HT-29 (cell line): Measurements from ENCODE around the gene AOX1. TPM values are rescaled to one million over a fixed set of nuclear protein-coding genes. Genes with fewer than 3 reads are reported as not detected.
"Not testable (repeated sequence)": the region's sequence is repeated elsewhere in the genome, so short reads cannot be mapped to it uniquely, and the experiment has no call there.

ENCODE experiments used
- DNase-seq: peaks from one replicate; pipeline ENCODE4 v3.0.0-alpha.2; 2015; ENCODE audit warnings: low spot score
- total RNA-seq: library from RNA; depleted of rRNA; stranded (reverse); fragments of >200 nt; shearing (Covaris generic); gene quantifications from 2 replicates; pipeline ENCODE4 v1.2.3, GENCODE V29; 2014

AOX1 gene
- total RNA-seq, 1 experiment from 2014 or later, result not detected

- no peak for DNase-seq
Observed at GRCh38 chr2:200602584-200602983, 16.8 kb downstream of the AOX1 start.

- no peak for DNase-seq
Observed at GRCh38 chr2:200603972-200604371, 18.2 kb downstream of the AOX1 start.

GRCh38 chr2:200604571-200605255 is 18.9 kb downstream of the AOX1 start:
- DNase-seq, result no peak

DNA sequence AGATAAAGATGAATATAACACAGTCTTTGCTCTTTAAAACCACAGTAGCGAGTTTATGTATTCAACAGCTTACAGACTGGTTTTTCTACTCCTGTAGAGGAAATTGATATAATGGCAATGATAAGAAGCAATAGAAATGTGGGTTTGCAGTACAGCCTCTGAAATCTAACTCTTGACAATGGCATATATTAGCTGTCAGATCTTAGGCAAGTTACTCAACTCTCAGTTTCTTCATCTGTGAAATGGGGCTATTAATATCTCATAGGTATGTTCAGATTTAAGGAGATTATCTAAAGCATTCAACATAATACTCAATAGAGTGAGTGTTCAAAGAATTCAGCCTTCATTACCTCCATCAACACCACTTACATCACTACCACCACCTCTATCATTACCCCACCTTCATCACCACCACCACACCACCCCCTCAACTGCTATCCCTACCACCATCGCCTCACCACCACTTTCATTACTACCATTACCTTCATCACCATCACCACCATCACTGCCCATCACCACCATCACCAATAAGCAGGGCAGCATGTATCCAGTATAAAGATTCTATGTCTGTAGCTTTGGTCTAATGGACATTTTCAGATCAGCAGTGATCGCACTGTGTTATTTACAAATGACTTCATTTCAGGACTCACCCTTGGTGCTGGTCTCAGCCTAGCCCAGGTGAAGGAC is 22.7 kb downstream of the AOX1 start:
- DNase-seq, result no peak

GRCh38 chr2:200609028-200609614 is 23.3 kb downstream of the AOX1 start:
- DNase-seq, result no peak

GRCh38 chr2:200610217-200610616 is 24.4 kb downstream of the AOX1 start:
- DNase-seq, result not testable (repeated sequence)

- DNase-seq, result no peak
Observed at GRCh38 chr2:200613692-200614091, 27.9 kb downstream of the AOX1 start.

GRCh38 chr2:200614249-200614648 is 28.4 kb downstream of the AOX1 start:
- no peak for DNase-seq

DNA sequence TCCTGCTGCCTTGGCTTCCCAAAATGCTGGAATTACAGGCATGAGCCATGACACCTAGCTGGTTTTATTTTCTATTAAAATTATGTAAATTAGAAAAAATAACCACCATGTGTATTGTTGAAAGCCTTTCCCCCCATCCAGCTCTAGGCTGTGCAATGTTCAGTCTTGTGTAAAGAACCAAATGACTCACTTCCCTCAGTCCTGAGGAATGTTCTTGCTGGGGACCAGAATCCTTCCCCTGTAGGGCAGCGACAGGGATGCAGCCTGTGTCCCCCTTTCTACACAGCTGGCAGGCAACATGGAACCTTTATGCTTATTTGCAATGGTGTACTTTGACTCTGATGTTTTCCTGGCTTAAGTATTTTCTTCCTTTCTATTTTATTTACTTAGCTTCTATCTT is 29.4 kb downstream of the AOX1 start:
- no peak for DNase-seq

GRCh38 chr2:200616193-200616592 is 30.4 kb downstream of the AOX1 start:
- DNase-seq, result no peak

- no peak for DNase-seq
Observed at GRCh38 chr2:200616656-200617055, 30.8 kb downstream of the AOX1 start.

DNA sequence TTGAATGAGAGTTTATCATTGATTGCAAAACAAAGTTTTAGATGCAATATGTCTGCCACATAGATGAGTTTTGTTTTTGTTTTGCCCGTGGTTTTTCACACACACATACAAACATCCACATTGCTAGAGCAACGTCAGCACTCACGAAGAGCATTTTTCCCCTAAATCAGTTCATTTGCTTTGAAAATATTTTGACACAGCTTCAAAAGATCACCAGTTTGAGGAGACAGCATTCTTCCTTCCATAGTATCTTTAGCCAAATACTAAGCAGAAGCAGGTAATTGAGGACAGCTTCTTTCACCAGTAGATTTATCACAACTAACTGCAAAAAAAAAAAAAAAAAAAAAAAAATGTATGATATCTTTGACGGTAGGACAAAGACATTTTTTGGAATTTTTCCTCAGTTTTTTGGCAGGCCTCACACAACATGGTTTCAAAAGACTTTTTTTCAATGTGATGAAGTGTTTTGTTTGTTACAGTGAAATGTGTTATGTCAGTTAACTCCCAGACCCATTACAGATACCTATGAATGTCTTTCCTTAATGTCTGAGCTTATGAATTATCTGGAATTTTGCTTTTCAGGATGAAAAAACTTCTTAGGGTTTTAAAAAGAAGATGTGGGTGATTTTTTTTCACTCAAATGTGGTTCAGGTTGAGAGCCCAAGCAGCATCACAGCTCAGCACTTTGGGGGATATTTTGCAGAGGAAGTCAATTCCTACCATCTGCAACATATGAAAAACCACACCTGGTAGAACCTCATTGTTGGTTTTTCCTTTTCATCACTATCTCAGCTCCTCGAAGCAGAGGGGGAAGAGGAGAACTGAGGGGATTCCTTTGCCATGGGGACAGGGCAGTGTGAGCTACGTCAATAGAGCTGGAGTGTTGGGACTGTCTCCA is 31.6 kb downstream of the AOX1 start:
- no peak for DNase-seq

DNA sequence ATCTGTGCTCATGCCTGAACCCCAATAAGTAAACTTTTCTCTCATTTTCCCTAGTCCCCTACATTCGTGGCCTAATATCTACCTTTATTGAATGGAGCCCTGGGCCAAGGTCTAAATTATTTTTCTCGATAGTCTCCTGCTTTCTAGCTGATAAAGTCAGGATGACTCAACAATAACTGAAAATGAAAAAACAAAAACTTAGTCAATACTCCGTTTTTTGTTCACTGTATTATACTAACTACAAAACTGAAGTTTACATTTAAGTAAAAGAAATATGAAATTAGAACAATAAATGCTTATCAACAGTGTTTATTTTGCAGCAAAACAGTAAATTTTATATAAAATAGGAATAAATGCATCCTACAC is 32.2 kb downstream of the AOX1 start:
- DNase-seq, result no peak

- DNase-seq, result peak; percentile 48
Observed at GRCh38 chr2:200618590-200619021, 32.8 kb downstream of the AOX1 start.

DNA sequence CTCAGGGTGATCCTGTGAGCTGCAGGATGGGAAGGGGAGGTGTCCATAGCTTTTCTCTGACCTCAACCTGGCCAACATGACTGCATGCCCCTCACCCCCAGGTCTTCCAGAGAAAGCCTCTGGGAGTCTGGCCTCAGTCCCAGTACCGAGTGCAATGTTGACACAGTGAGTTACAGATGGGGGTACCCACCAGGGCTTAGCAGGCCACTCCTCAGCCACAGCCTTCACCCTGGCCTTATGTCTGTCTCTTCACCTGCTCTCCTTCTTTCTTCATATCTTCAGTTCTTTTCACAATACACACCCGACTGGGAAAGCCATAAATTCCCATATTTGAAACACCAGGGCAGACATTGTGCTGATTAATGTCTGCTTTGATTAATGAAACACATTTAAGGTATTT is 33.5 kb downstream of the AOX1 start:
- no peak for DNase-seq

DNA sequence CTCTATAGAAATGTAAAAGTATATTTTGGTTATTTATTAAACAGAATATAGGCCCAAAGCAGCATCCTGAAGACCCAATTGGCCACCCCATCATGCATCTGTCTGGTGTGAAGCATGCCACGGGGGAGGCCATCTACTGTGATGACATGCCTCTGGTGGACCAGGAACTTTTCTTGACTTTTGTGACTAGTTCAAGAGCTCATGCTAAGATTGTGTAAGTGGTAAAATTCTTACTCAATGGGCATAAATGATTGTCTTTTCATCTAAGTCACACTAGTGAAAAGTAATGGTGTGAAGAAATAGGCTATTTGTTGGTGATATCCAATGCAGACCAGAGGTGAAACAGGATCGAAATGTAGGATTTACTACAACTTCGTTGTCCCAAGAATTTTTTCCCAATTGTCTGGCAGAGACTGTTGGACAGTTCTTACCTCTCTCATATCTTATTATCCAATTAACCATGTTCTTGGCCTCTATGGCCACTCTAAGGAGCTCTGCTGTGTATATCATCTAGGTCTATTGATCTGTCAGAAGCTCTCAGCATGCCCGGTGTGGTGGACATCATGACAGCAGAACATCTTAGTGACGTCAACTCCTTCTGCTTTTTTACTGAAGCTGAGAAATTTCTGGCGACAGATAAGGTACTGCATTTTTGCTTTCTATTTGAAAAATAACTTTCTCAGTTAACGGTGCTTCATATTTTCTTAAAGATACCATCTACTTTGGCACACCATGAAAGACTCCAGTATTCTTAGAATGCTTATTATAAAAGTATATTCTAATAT is 35.0 kb downstream of the AOX1 start:
- no peak for DNase-seq

DNA sequence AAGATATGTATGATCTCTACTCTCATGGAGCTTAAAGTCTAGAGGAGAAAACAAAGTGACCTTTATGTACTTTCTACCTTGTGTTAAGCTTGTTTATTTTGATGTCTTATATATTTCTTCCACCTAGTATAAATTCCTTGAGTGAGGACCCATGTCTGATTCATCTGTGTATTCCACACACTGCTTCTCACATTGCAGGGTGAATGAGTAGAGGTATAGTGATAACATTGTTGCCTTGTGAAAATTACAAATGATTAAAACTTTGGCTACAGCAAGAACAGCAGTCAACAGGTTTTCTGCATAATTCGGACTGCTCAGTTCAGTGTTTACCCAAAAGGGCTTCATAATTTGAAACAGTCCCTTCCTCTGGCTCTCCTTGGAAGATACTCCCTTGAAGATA is 36.3 kb downstream of the AOX1 start:
- no peak for DNase-seq

- no peak for DNase-seq
Observed at GRCh38 chr2:200624026-200624425, 38.2 kb downstream of the AOX1 start.

DNA sequence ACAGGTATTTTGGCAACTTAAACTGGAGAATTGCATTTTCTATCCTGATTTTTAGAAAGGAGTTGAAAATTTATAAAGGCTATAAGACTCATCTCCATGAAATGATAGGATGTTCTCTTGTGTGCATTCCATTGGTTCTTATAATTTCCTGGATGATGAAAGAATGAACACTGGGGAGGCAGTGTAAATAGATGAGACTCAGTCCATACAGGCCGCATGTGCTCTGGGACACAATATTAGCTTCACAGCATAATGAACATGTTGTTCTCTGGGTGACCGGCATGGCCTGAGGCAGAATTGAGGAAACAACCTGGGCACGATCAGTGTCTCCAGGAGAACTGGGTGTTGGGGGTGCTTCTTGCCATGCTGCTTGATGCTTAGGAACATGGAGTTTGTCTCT is 38.8 kb downstream of the AOX1 start:
- DNase-seq, result no peak

- no peak for DNase-seq
Observed at GRCh38 chr2:200625282-200625681, 39.5 kb downstream of the AOX1 start.

GRCh38 chr2:200625958-200626363 is 40.1 kb downstream of the AOX1 start:
- DNase-seq, result no peak
